Caki2 (cell line): ENCODE data around the gene TRIAP1. TPM values are rescaled to one million over a fixed set of nuclear protein-coding genes. Genes with fewer than 3 reads are reported as not detected.
"Not testable (repeated sequence)": the region's sequence is repeated elsewhere in the genome, so short reads cannot be mapped to it uniquely, and the experiment has no call there.

ENCODE experiments used
- DNase-seq: peaks from one replicate; pipeline ENCODE4 v3.0.0-alpha.2; 2015; ENCODE audit warnings: low read depth
- in situ Hi-C: cut with HindIII; loops from 2 replicates; pipeline ENCODE4 v1.10.0; 2016; ENCODE audit warnings: low sequenced_read_pairs, low pct_unique_long_range_greater_than_20kb, mixed read lengths
- total RNA-seq: library from RNA; depleted of rRNA; stranded (reverse); fragments of >200 nt; shearing (Covaris generic); gene quantifications from 2 replicates; pipeline ENCODE4 v1.2.3, GENCODE V29; 2014; ENCODE audit warnings: low replicate concordance; rRNA removed

TRIAP1 gene
- total RNA-seq: 75.7 and 92.8 TPM in 2 replicates

GRCh38 chr12:120445911-120446843, at the start of gene TRIAP1, which contains the start of gene GATC:
Gene TRIAP1, minus strand, starts transcription at chr12:120446384. Its CDS starts 12 bp downstream, at chr12:120446372.
Gene GATC, plus strand, starts transcription at chr12:120446444. Its CDS starts 37 bp downstream, at chr12:120446481.
- peak; percentile 86 for DNase-seq
- in situ Hi-C loops: no loop called here

GRCh38 chr12:120495186-120495730, 49.1 kb upstream of the TRIAP1 start:
- in situ Hi-C loops: no loop called here
- no peak for DNase-seq

- in situ Hi-C loops: no loop called here
- no peak for DNase-seq
Measured at GRCh38 chr12:120490833-120491512, 44.8 kb upstream of the TRIAP1 start.

GRCh38 chr12:120490325-120490724, 44.1 kb upstream of the TRIAP1 start:
- no peak for DNase-seq
- in situ Hi-C loops: no loop called here

GRCh38 chr12:120489018-120489417, 42.8 kb upstream of the TRIAP1 start:
- in situ Hi-C loops: no loop called here

GRCh38 chr12:120488057-120488640, 42.0 kb upstream of the TRIAP1 start:
- in situ Hi-C loops: no loop called here
- DNase-seq: no peak

More at GRCh38 chr12:120489018-120489417, 42.8 kb upstream of the TRIAP1 start:
- DNase-seq: peak; percentile 19

- DNase-seq: not testable (repeated sequence)
Measured at GRCh38 chr12:120487552-120487951, 41.4 kb upstream of the TRIAP1 start.

GRCh38 chr12:120485961-120486881, 40.0 kb upstream of the TRIAP1 start:
- in situ Hi-C loops: no loop called here
- no peak for DNase-seq

More at GRCh38 chr12:120487552-120487951, 41.4 kb upstream of the TRIAP1 start:
- in situ Hi-C loops: not testable (repeated sequence)

GRCh38 chr12:120483621-120484020, 37.4 kb upstream of the TRIAP1 start:
- in situ Hi-C loops: no loop called here
- DNase-seq: no peak

- in situ Hi-C loops: no loop called here
- no peak for DNase-seq
Measured at GRCh38 chr12:120481022-120481767, 35.0 kb upstream of the TRIAP1 start.

GRCh38 chr12:120480211-120480610, 34.0 kb upstream of the TRIAP1 start:
- in situ Hi-C loops: no loop called here
- no peak for DNase-seq

- in situ Hi-C loops: no loop called here
- DNase-seq: no peak
Measured at GRCh38 chr12:120479458-120479857, 33.3 kb upstream of the TRIAP1 start.

GRCh38 chr12:120475643-120476042, 29.5 kb upstream of the TRIAP1 start:
- DNase-seq: no peak
- in situ Hi-C loops: no loop called here

GRCh38 chr12:120474616-120474960, 28.4 kb upstream of the TRIAP1 start:
- DNase-seq: peak; percentile 86
- in situ Hi-C loops: no loop called here

- DNase-seq: no peak
- in situ Hi-C loops: no loop called here
Measured at GRCh38 chr12:120473807-120474615, 27.8 kb upstream of the TRIAP1 start.

GRCh38 chr12:120472521-120472920, 26.3 kb upstream of the TRIAP1 start:
- no peak for DNase-seq
- in situ Hi-C loops: no loop called here
